Measurements from ENCODE around the gene DHX9. TPM values are rescaled to one million over a fixed set of nuclear protein-coding genes. Genes with fewer than 3 reads are reported as not detected.
A peak's percentile ranks its signal among the peaks of the same experiment; 100 is the strongest.

DHX9 gene
- polyA plus RNA-seq, 1 donor from 2014 or later, result 193 TPM

GRCh38 chr1:182817802-182818201 is 21.3 kb upstream of the DHX9 start:
- Histone ChIP-seq H3K4me2 (ENCODE audit: low read length) (peak overlapping the region; percentile 50), H3F3A (ENCODE audit: insufficient read depth, low read length, poor library complexity, severe bottlenecking) (no peaks in the 10 kb centered on the region), H2AFZ (ENCODE audit: low read depth, low read length) (peak overlapping the region; percentile 24), H4K20me1 (ENCODE audit: insufficient read depth) (no peaks in the 10 kb centered on the region), H3K79me2 (replicated peaks; ENCODE audit: insufficient read depth, low read length) (no peaks in the 10 kb centered on the region), H3K4me3 (ENCODE audit: low read length) (peak overlapping the region; percentile 47), H3K9ac (ENCODE audit: low read length) (no peak overlapping the region), H3K9me2 (ENCODE audit: insufficient read depth, low read length) (no peaks in the 10 kb centered on the region), H3K27me3 (ENCODE audit: insufficient read depth, low read depth, low read length) (no peaks in the 10 kb centered on the region), H3K27ac (ENCODE audit: low read length) (peak overlapping the region; percentile 55), H3K36me3 (ENCODE audit: insufficient read depth, low read length) (no peaks in the 10 kb centered on the region), H3K9me3 (ENCODE audit: low read length) (no peaks in the 10 kb centered on the region)
- TF ChIP-seq RAD21 (conservative IDR thresholded peaks at IDR 0.05) (no peak), EZH2 (IDR thresholded peaks at IDR 0.05; ENCODE audit: borderline replicate concordance, insufficient read depth, low read length, poor library complexity, severe bottlenecking) (no peak), TAF1 (IDR thresholded peaks at IDR 0.05; ENCODE audit: low read depth) (peak; percentile 35), POLR2AphosphoS5 (IDR thresholded peaks at IDR 0.05) (no peak), MXI1 (conservative IDR thresholded peaks at IDR 0.05; ENCODE audit: poor library complexity, severe bottlenecking) (no peak)

- H3K27me3 ChIP-seq (ENCODE audit: insufficient read depth, low read depth, low read length), result no peaks in the 10 kb centered on the region
- no peaks in the 10 kb centered on the region for H3K9me2 ChIP-seq (ENCODE audit: insufficient read depth, low read length)
- no peak overlapping the region for H3K9ac ChIP-seq (ENCODE audit: low read length)
- H3K27ac ChIP-seq (ENCODE audit: low read length), result no peak overlapping the region
- no peak overlapping the region for H3K4me3 ChIP-seq (ENCODE audit: low read length)
- H3K79me2 ChIP-seq (replicated peaks; ENCODE audit: insufficient read depth, low read length), result no peaks in the 10 kb centered on the region
- no peak overlapping the region for H2AFZ ChIP-seq (ENCODE audit: low read depth, low read length)
- no peaks in the 10 kb centered on the region for H3F3A ChIP-seq (ENCODE audit: insufficient read depth, low read length, poor library complexity, severe bottlenecking)
- no peak overlapping the region for H3K4me2 ChIP-seq (ENCODE audit: low read length)
- H4K20me1 ChIP-seq (ENCODE audit: insufficient read depth), result no peaks in the 10 kb centered on the region
- no peaks in the 10 kb centered on the region for H3K36me3 ChIP-seq (ENCODE audit: insufficient read depth, low read length)
- H3K9me3 ChIP-seq (ENCODE audit: low read length), result no peaks in the 10 kb centered on the region
- TF ChIP-seq SMC3 (conservative IDR thresholded peaks at IDR 0.05; ENCODE audit: poor library complexity) (no peak), CTCF (IDR thresholded peaks at IDR 0.05; ENCODE audit: poor library complexity, severe bottlenecking) (no peak)
Observed at GRCh38 chr1:182823220-182823619, 15.9 kb upstream of the DHX9 start.

- Histone ChIP-seq H3F3A (ENCODE audit: insufficient read depth, low read length, poor library complexity, severe bottlenecking) (no peaks in the 10 kb centered on the region), H3K4me2 (ENCODE audit: low read length) (no peak overlapping the region), H3K27ac (ENCODE audit: low read length) (no peak overlapping the region), H2AFZ (ENCODE audit: low read depth, low read length) (no peak overlapping the region), H3K4me3 (ENCODE audit: low read length) (no peak overlapping the region), H3K79me2 (replicated peaks; ENCODE audit: insufficient read depth, low read length) (no peaks in the 10 kb centered on the region), H3K9ac (ENCODE audit: low read length) (no peak overlapping the region), H3K27me3 (ENCODE audit: insufficient read depth, low read depth, low read length) (no peaks in the 10 kb centered on the region), H3K36me3 (ENCODE audit: insufficient read depth, low read length) (no peaks in the 10 kb centered on the region), H3K9me2 (ENCODE audit: insufficient read depth, low read length) (no peaks in the 10 kb centered on the region), H4K20me1 (ENCODE audit: insufficient read depth) (no peaks in the 10 kb centered on the region), H3K9me3 (ENCODE audit: low read length) (no peaks in the 10 kb centered on the region)
- no peak for TF ChIP-seq POLR2AphosphoS5 (IDR thresholded peaks at IDR 0.05)
- TF ChIP-seq MXI1 (conservative IDR thresholded peaks at IDR 0.05; ENCODE audit: poor library complexity, severe bottlenecking), result no peak
- no peak for TF ChIP-seq RAD21 (conservative IDR thresholded peaks at IDR 0.05)
- no peak for TF ChIP-seq REST (IDR thresholded peaks at IDR 0.05; ENCODE audit: borderline replicate concordance)
- TF ChIP-seq SMC3 (conservative IDR thresholded peaks at IDR 0.05; ENCODE audit: poor library complexity), result no peak
- no peak for TF ChIP-seq CTCF (IDR thresholded peaks at IDR 0.05; ENCODE audit: poor library complexity, severe bottlenecking)
- no peak for TF ChIP-seq TAF1 (IDR thresholded peaks at IDR 0.05; ENCODE audit: low read depth)
- TF ChIP-seq EP300 (conservative IDR thresholded peaks at IDR 0.05; ENCODE audit: poor library complexity, severe bottlenecking), result no peak
- TF ChIP-seq EZH2 (IDR thresholded peaks at IDR 0.05; ENCODE audit: borderline replicate concordance, insufficient read depth, low read length, poor library complexity, severe bottlenecking), result no peak
Observed at GRCh38 chr1:182826892-182827291, 12.3 kb upstream of the DHX9 start.
